GM18517 (cell line): ENCODE measurements around the gene STK36.

ENCODE experiments used
- ATAC-seq: cut with Tn5 transposase; IDR thresholded peaks from one replicate; pipeline ENCODE4 v1.9.1; 2021; ENCODE audit warnings: mild to moderate bottlenecking, moderate library complexity; ENCODE audit not compliant: unreplicated experiment

The STK36 gene, protein sequence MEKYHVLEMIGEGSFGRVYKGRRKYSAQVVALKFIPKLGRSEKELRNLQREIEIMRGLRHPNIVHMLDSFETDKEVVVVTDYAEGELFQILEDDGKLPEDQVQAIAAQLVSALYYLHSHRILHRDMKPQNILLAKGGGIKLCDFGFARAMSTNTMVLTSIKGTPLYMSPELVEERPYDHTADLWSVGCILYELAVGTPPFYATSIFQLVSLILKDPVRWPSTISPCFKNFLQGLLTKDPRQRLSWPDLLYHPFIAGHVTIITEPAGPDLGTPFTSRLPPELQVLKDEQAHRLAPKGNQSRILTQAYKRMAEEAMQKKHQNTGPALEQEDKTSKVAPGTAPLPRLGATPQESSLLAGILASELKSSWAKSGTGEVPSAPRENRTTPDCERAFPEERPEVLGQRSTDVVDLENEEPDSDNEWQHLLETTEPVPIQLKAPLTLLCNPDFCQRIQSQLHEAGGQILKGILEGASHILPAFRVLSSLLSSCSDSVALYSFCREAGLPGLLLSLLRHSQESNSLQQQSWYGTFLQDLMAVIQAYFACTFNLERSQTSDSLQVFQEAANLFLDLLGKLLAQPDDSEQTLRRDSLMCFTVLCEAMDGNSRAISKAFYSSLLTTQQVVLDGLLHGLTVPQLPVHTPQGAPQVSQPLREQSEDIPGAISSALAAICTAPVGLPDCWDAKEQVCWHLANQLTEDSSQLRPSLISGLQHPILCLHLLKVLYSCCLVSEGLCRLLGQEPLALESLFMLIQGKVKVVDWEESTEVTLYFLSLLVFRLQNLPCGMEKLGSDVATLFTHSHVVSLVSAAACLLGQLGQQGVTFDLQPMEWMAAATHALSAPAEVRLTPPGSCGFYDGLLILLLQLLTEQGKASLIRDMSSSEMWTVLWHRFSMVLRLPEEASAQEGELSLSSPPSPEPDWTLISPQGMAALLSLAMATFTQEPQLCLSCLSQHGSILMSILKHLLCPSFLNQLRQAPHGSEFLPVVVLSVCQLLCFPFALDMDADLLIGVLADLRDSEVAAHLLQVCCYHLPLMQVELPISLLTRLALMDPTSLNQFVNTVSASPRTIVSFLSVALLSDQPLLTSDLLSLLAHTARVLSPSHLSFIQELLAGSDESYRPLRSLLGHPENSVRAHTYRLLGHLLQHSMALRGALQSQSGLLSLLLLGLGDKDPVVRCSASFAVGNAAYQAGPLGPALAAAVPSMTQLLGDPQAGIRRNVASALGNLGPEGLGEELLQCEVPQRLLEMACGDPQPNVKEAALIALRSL (N-terminal part only)

DNA sequence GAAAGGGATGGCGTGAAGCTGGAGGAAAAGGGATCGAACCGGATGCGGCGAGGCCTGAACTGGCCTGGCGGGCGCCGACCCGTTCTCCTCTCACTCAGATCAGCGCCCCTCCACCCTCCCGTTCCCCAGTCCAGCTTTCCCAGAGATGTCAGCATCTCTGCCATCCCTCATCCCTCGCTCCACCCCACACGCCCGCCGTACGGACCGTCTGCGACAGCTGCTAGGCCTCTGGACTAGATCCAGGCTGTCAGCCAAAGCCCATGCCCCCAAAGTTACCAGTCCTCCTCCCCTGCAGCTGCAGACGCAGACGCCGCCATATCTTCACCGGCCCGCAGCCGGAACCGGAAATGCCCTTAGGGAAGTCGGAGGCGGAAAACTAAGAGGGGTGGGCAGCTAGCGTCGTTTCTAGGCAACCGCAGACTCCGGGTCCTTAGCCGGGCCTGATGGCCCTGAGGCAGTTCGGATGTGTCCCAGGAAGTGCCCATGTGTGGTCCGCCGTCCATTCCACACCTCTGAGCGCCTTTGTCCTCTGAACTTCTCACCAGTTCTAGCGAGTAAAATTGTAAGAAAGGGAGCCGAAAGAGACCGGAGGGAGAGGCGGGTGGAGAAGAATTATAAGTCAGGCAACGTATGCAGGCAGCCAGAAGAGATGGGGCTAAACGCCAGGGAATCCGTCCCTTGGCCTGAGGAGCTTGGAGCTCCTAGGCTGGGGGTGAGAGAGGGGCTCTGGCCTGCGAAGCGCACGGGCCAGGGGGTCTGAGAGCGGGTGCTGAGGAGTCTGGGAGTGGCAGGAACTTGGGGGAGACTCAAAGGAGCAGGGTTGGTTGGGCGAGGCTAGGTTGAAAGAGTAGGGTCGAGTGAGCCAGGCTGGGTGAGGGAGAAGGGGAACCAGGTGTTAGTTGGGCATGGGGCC, at the start of gene STK36, which contains the start of gene RNF25:
STK36 (plus strand) TSS at position 433 of the 913 bp plus-strand sequence. CDS start 744 bp downstream, outside the sequence.
RNF25 (minus strand) TSS at position 349 of the 913 bp plus-strand sequence; CDS start at position 317, 32 bp downstream.
- ATAC-seq: peak; percentile 91

DNA sequence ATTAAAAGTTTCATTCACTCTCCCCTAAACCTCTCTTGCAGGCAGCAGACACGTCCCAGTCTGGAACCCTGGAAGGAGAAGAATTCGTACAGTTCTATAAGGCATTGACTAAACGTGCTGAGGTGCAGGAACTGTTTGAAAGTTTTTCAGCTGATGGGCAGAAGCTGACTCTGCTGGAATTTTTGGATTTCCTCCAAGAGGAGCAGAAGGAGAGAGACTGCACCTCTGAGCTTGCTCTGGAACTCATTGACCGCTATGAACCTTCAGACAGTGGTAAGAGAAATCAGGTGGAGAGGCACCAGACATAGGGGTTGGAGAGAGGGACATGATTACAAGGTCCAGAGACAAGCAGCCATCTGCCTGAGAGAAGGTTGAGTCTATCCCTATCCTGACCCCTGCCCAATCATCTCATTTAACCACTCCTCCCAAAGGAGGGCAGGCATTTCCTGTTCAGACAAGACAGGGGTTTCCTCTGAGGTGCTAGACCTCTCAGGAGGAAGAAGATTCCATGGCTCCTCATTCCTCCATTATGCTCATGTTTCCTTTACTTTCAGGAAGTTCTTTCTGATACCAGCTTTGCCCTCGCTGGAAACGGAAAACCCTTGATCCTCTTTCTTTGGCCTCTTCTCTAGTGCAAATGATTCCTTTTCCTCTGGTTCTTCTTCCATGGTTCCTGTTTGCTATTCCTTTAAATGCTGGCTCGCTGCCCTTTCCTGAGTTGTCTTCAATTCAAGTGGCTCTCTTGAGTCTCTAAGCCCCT, 49.1 kb upstream of the STK36 start:
- ATAC-seq: no peak

DNA sequence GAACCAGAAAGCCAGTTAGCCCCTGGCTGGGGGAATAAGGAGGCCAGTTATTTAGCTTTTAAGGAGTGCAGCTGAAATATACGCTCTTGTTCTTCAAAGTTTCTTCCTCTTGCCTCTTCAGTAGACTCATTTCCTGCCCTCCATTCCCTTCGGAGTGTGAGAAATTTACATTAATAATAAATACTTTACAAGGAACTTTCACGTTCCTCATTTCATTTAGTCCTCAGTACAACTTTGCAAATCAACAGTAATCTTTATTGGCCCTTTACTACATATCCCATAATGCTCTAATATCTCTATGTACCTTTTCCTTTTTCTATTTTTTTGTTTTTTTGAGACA, 48.5 kb upstream of the STK36 start:
- ATAC-seq: no peak

DNA sequence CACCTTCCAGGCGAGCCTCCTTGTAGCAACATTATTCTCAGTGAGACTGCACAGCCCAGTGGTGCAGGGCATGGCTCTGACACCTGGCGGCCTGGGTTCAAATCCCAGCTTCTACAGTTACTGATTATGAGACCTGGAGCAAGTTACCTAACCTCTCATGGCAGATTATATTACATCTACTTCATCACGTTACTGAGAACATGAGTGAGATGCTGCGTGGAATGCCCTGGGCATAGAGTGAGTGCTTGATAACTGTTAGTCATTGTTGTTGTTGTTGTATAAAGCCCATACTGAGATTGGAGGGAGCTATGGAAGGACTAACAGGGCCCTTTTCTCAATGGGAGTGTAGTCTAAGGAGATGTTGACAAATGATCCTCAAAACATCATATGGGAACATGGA, 45.5 kb upstream of the STK36 start:
- no peak for ATAC-seq

DNA sequence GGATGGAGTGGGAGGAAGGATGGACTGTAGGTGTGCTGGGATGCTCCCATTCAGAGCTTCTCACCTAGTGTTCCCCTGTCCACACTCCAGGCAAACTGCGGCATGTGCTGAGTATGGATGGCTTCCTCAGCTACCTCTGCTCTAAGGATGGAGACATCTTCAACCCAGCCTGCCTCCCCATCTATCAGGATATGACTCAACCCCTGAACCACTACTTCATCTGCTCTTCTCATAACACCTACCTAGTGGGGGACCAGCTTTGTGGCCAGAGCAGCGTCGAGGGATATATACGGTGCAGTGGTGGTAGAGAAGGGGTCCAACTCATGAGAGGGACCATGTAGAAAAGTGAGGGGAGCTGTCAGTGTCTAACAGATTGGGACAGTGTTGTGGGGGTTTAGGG, 43.9 kb upstream of the STK36 start:
- no peak for ATAC-seq

DNA sequence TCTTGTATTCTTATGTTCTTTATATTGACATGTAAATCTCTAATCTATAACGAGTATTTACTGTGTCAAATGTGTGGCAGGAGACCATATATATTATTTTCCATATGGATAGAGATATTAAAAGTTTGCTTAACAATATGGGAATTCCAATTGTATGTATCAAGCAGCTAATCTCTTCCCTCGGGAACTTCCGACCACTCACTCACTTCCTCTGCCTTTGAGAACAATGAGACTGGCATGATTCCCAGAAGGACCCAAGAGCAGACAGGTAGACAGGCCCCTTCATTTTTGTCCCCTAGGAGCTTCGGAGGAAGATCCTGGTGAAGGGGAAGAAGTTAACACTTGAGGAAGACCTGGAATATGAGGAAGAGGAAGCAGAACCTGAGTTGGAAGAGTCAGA, 40.0 kb upstream of the STK36 start:
- no peak for ATAC-seq

DNA sequence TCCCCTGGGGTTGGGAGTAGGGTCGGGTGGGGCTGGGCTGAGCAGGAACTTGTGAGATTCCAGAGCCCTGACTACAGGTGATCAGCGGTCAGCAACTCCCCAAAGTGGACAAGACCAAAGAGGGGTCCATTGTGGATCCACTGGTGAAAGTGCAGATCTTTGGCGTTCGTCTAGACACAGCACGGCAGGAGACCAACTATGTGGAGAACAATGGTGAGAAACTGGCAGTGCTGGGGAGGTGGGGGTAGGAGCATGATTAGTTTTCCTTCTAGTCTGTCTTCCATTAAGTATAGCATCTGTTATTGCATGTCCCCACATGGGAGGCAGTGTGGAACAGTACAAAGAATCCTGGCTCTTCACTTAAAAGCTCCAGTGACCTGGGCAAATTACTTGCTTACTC, 36.2 kb upstream of the STK36 start:
- no peak for ATAC-seq

DNA sequence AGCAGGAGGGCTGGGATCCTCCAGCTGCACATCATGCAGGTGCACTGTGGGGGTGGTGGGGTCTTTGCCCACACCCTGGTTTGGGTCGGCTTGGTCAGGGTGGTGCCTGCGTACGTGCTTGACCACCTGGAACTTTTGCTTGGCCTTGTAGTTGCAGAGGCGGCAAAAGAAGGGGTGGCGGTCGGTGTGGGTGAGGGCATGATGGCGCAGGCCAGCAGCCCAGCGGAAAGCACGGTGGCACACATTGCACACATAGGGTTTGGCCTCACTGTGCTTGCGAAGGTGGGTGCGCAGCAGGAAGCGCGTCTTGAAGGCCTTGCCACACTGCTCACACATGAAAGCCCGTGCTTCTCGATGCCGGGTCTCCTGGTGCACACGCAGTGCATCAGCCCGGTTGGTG, 33.5 kb upstream of the STK36 start:
- ATAC-seq: no peak

DNA sequence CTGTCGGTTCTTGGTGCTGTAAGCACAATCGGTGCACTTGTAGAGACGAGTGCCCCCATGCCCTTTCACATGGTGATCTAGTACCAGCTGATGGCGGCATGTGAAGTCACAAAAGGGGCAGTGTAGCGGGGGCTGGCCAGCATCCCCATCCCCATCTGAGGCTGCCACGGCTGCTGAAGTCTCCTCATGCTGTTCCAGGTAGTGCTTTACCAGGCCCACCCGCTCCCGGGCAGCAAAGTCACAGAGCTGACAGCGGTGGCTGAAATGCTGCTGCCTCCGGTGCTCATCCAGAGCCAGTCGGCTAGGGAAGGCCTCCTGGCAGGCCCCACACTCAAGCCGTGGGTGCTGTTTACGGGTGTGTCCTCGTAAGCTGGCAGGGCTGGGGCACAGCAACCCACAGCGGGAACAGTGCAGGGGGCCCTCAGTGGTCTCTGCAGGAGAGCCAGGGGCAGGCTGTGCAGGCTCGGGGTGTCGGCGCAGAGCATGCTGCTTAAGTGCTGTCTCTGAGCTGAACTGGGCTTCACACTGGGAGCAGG, 29.7 kb upstream of the STK36 start:
- no peak for ATAC-seq

DNA sequence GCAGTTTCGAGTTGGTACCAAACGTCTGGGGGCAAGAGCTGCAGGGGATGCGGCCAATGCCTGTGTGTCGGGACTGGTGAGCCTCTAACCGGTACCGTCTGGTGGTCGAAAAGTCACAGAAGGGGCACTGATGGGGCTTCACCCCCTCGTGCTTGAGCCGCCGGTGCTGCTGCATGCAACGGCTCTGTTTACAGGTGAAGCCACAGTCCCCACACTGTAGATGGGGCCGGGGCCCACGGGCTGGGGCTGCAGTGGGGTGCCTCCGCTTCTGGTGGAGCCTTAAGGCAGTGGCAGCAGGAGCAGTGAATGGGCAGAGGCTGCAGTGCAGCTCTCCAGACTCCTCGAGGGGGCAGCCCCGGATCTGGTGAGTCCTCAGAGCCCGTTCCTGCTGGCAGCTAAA, 29.1 kb upstream of the STK36 start:
- no peak for ATAC-seq

DNA sequence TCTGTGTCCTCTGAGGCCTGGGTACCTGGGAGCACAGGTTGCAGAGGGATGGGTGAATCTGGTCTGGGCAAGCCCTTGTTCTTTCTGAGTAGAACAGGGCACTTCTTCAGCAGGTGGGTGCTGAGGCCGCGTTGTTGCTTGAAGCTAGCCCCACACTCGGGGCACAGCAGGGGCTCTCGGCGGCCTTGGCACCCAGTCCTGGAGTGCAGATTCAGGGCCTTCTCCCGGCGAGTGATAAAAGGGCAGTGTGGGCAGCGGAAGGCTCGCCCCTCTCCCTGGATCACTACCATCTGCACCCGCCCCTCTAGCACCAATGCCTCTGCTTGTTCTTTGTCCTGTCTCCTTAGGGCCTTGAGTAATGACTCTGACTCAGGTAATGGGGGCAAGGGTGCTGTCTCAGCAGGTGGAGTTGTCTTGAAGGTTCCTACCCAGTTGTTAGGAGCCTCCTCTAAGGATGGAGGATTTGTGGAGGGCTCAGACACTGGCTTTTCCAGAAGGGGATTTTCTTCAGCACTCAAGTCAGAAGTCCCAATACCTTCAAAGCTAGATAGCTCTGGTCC, 28.1 kb upstream of the STK36 start:
- ATAC-seq: no peak

DNA sequence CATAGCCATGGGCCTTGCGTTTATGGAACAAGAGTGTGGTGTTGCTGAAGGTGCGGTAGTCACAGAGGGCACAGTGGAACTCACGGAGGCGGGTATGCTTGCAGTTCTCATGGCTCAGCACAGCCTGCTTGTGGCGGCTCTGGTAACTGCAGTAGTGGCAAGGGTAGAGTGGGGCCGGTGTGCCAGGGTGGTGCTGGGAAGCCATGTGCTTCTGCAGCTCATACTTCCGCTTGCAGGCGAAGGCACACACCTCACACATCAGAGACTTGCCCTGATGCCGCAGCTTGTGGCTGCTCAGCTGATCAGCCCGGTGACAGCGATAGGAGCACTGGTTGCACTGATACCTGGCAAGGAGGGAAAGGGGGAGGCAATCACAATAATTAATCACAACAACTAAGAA, 27.2 kb upstream of the STK36 start:
- no peak for ATAC-seq

DNA sequence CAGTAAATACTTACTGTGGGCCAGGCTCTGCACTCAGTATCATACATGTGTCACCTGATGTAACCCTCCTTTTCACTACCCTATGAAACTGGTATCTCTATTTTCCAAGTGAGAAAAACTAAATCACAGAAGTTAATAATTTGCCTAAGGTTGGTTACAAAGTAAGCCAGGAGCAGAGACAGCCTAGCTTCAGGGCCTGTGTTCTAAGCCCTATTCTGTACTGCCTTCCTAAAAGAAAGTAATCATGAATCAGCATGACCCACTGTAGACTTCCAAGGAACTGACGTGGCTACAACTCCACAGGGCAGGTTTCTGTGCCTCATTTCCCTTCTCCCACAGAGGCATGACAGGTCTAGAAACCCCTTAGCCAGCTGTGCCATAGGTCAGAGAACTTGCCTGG, 26.8 kb upstream of the STK36 start:
- ATAC-seq: no peak

DNA sequence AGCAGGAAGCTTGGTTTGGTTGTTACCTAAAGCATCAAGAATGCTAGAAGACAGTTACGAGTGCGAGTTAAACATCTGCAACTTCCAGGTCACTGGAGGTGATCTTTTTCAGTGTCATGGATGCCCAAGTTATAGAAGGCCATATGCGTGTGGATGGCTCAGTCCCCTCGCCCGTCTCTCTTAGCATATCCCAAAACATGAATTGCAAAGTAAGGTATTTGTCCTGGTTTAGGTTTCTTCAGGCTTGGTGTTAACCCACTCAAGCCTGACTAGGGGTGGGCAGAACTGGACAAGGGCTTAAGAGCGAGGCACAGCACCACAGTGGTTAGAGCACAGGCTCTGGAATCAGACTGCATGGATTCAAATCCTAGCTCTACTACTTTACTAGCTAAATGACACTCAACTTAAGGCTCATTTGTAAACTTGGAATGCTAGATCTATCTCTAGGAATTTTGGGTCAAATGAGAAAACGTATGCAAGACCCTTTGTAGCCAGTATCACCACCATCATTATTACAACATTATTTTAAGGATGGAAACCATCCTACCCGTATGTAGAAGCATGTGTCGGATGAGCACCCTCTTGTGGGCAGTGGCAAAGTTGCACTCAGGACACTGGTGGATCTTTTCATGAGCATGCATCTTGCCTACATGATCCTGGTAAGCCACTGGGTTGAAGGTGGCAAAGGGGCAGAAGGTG, 23.6 kb upstream of the STK36 start:
- ATAC-seq: no peak

DNA sequence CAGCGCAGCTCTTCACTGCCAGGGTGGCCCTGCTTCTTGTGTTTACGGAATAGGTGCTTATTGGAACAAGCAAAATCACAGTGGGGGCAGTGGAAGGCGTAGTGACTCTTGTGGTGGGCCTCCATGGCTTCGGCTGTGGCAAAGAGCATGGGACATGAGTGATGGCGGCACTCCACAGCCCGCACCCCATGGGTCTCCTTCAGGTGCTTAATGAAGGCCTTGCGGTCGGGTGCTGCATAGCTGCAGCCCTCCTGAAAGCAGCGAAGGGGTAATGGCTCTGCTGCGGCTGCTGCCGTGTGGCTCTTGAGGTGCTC, 23.1 kb upstream of the STK36 start:
- ATAC-seq: no peak

DNA sequence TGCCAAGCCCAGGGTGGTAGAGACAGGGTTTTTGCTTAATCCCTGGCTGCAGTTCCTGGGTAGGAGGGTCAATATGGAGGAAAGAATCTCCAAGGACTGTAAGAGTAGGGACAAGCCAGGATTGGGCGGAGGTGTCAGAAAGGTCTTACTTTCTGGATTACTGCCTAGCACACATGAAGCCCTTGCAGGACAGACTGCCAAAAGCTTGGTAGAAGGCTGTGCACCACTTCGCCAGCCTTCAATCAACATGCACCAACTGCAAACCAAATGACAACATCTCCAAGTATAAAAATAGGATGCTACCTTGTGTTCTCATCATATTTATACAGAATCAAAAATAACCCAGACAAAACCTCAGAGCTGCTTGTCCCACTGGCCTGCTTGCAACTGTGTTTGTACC, 16.1 kb upstream of the STK36 start:
- no peak for ATAC-seq

DNA sequence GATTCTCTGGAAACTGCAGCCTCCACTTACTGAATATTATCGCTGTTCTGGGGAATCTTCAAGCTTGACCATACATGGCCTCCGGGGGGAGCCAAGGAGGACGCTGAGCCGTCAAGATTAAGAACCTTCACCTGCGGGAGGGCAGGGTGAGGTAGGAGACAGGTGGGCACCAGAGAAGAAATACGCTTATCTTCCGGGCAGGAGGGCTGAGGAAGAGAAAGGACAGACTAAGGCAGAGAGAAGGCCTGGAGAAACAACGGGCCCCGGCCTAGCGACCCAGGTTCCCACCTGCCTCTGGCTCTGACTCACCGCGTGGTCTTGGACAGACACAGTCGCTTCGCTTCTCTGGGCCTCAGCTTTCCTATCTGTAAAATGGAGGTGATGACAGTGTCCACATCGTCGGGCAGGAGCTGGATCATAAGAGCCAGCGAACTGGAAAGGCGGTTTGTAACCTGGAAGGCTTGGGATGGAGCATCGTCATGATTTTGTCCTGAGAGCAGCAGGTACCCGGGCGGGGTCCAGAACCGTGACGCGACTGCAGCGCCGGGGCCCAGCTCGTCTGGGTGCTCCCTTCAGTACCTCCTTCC, 13.1 kb upstream of the STK36 start:
- ATAC-seq: peak; percentile 42
